ENCODE results near the gene PDE10A.

Gene PDE10A

GRCh38 chr6:165340532-165340931 is 322.5 kb downstream of the PDE10A start:
- no peaks in the 10 kb centered on the region for H3K27me3 ChIP-seq (ENCODE audit: insufficient read depth, poor library complexity, severe bottlenecking)
- H3K27ac ChIP-seq (replicated peaks) = no peak overlapping the region
- no peak for TF ChIP-seq GABPA (IDR thresholded peaks at IDR 0.05; ENCODE audit: low read depth)
- TF ChIP-seq CTCF (IDR thresholded peaks at IDR 0.05; ENCODE audit: insufficient read depth, low read length) = no peak
- no peak for TF ChIP-seq SPI1 (IDR thresholded peaks at IDR 0.05; ENCODE audit: borderline replicate concordance, low read depth)
- no peak for TF ChIP-seq POLR2AphosphoS5 (IDR thresholded peaks at IDR 0.05; ENCODE audit: low read depth)
- no peak for TF ChIP-seq REST (IDR thresholded peaks at IDR 0.05; ENCODE audit: insufficient replicate concordance, low read depth)
- no peak for DNase-seq (ENCODE audit: low read depth in 1 of 2, low spot score in 1 of 2)
- no peak overlapping the region for H3K4me3 ChIP-seq (replicated peaks; ENCODE audit: insufficient read depth, low read length)

- TF ChIP-seq CTCF (IDR thresholded peaks at IDR 0.05; ENCODE audit: insufficient read depth, low read length) = no peak
- no peak for TF ChIP-seq REST (IDR thresholded peaks at IDR 0.05; ENCODE audit: insufficient replicate concordance, low read depth)
- no peak for TF ChIP-seq SPI1 (IDR thresholded peaks at IDR 0.05; ENCODE audit: borderline replicate concordance, low read depth)
- no peak for TF ChIP-seq POLR2AphosphoS5 (IDR thresholded peaks at IDR 0.05; ENCODE audit: low read depth)
- TF ChIP-seq GABPA (IDR thresholded peaks at IDR 0.05; ENCODE audit: low read depth) = no peak
These were observed 337.4 kb downstream of the PDE10A start for GRCh38 chr6:165325609-165326008.

GRCh38 chr6:165321555-165322145 is 341.4 kb downstream of the PDE10A start:
- TF ChIP-seq REST (IDR thresholded peaks at IDR 0.05; ENCODE audit: insufficient replicate concordance, low read depth) = no peak
- no peak for TF ChIP-seq POLR2AphosphoS5 (IDR thresholded peaks at IDR 0.05; ENCODE audit: low read depth)
- TF ChIP-seq GABPA (IDR thresholded peaks at IDR 0.05; ENCODE audit: low read depth) = no peak
- TF ChIP-seq CTCF (IDR thresholded peaks at IDR 0.05; ENCODE audit: insufficient read depth, low read length) = no peak
- TF ChIP-seq SPI1 (IDR thresholded peaks at IDR 0.05; ENCODE audit: borderline replicate concordance, low read depth) = no peak
- Histone ChIP-seq H3K27ac (replicated peaks) (no peak overlapping the region), H3K27me3 (ENCODE audit: insufficient read depth, poor library complexity, severe bottlenecking) (no peaks in the 10 kb centered on the region), H3K4me3 (replicated peaks; ENCODE audit: insufficient read depth, low read length) (no peak overlapping the region)
- no peak for DNase-seq (ENCODE audit: low read depth in 1 of 2, low spot score in 1 of 2)

More at GRCh38 chr6:165325609-165326008, 337.4 kb downstream of the PDE10A start:
- no peaks in the 10 kb centered on the region for H3K27me3 ChIP-seq (ENCODE audit: insufficient read depth, poor library complexity, severe bottlenecking)
- DNase-seq (ENCODE audit: low read depth in 1 of 2, low spot score in 1 of 2) = no peak
- H3K4me3 ChIP-seq (replicated peaks; ENCODE audit: insufficient read depth, low read length) = no peak overlapping the region
- H3K27ac ChIP-seq (replicated peaks) = no peak overlapping the region

Data from HL-60 (cell line).